CD14-positive monocyte (primary cell): ENCODE data around the gene CALR3. TPM values are rescaled to one million over a fixed set of nuclear protein-coding genes. Genes with fewer than 3 reads are reported as not detected.

Source experiments
- DNase-seq, 3 donors: peaks; one replicate each; pipeline ENCODE4 v3.0.0-alpha.2; 2011 to 2022
- H2AFZ ChIP-seq: 2 replicates; pipeline ENCODE4 v1.6.0; 2012; ENCODE audit warnings: mild to moderate bottlenecking, low read depth, low read length, inconsistent platforms; ENCODE audit not compliant: insufficient read depth, poor library complexity, severe bottlenecking
- H3K27ac ChIP-seq, 2 donors: 1 replicate in 1 of 2; 2 replicates in 1 of 2; pipeline ENCODE4 v1.5.1; 2012 to 2013; ENCODE audit warnings: low read length in 2 of 2, control low read depth in 1 of 2, inconsistent platforms in 1 of 2, low read depth in 1 of 2, mild to moderate bottlenecking in 1 of 2
- H3K27me3 ChIP-seq, 2 donors: one replicate each; pipeline versions ENCODE4 v1.6.0 to v1.6.1; 2011 to 2013; ENCODE audit warnings: low read length in 2 of 2; ENCODE audit not compliant: control insufficient read depth in 2 of 2, insufficient read depth in 2 of 2
- H3K36me3 ChIP-seq, 2 donors: replicated peaks in 1 of 2; 1 replicate in 1 of 2; 2 replicates in 1 of 2; pipeline versions ENCODE4 v1.5.1 to v1.6.1; 2012 to 2013; ENCODE audit warnings: low read length in 2 of 2, control low read depth in 1 of 2, inconsistent platforms in 1 of 2, mild to moderate bottlenecking in 1 of 2; ENCODE audit not compliant: insufficient read depth in 2 of 2, control insufficient read depth in 1 of 2
- H3K4me1 ChIP-seq, 2 donors: 1 replicate in 1 of 2; 2 replicates in 1 of 2; pipeline versions ENCODE4 v1.5.1 to v1.6.1; 2012 to 2013; ENCODE audit warnings: low read length in 2 of 2, control low read depth in 1 of 2, inconsistent platforms in 1 of 2, mild to moderate bottlenecking in 1 of 2, moderate library complexity in 1 of 2; ENCODE audit not compliant: insufficient read depth in 2 of 2, control insufficient read depth in 1 of 2
- H3K4me2 ChIP-seq: replicated peaks from 2 replicates; pipeline ENCODE3; 2012; ENCODE audit warnings: low read length, moderate library complexity, mild to moderate bottlenecking; ENCODE audit not compliant: poor library complexity, severe bottlenecking; ENCODE audit errors: extremely low read depth
- H3K4me3 ChIP-seq, 3 experiments: fragments of 200-600 bp in 1 of 3; sonication (generic) in 1 of 3; replicated peaks in 1 of 3; 1 replicate in 2 of 3; 2 replicates in 1 of 3; pipeline ENCODE4 v1.5.1; 2011 to 2013; ENCODE audit warnings: low read length in 3 of 3, mild to moderate bottlenecking in 3 of 3, control low read depth in 2 of 3, low read depth in 2 of 3, inconsistent platforms in 1 of 3, moderate library complexity in 1 of 3
- H3K79me2 ChIP-seq: 2 replicates; pipeline ENCODE4 v1.6.0; 2012; ENCODE audit warnings: mild to moderate bottlenecking, control low read depth, inconsistent platforms, low read length, moderate library complexity; ENCODE audit not compliant: insufficient read depth
- H3K9ac ChIP-seq: 2 replicates; pipeline ENCODE4 v1.6.0; 2017; ENCODE audit warnings: low read length, mild to moderate bottlenecking; ENCODE audit not compliant: insufficient read depth, poor library complexity, severe bottlenecking
- H3K9me3 ChIP-seq, 2 donors: replicated peaks in 1 of 2; 1 replicate in 1 of 2; 2 replicates in 1 of 2; pipeline versions ENCODE4 v1.5.1 to v1.6.1; 2012 to 2013; ENCODE audit warnings: low read length in 2 of 2, control low read depth in 1 of 2; ENCODE audit not compliant: control insufficient read depth in 1 of 2, insufficient read depth in 1 of 2
- H4K20me1 ChIP-seq: 2 replicates; pipeline ENCODE4 v1.6.0; 2012; ENCODE audit warnings: mild to moderate bottlenecking, low read length, control low read depth, moderate library complexity; ENCODE audit not compliant: insufficient read depth
- H3K27ac Mint-ChIP-seq, 7 donors: one replicate each; pipeline ENCODE4 v1.8.0; 2020; ENCODE audit warnings: mild to moderate bottlenecking in 7 of 7, mixed read lengths in 7 of 7, moderate library complexity in 6 of 7, inconsistent platforms in 2 of 7
- H3K27me3 Mint-ChIP-seq, 3 donors: one replicate each; pipeline ENCODE4 v1.8.0; 2021 to 2022; ENCODE audit warnings: low read depth in 3 of 3, mild to moderate bottlenecking in 3 of 3, mixed read lengths in 3 of 3, moderate library complexity in 3 of 3, inconsistent platforms in 1 of 3
- H3K36me3 Mint-ChIP-seq, 2 donors: one replicate each; pipeline ENCODE4 v1.8.0; 2020; ENCODE audit warnings: mixed read lengths in 2 of 2, inconsistent platforms in 1 of 2, mild to moderate bottlenecking in 1 of 2
- H3K4me1 Mint-ChIP-seq: one replicate; pipeline ENCODE4 v1.8.0; 2020; ENCODE audit warnings: mild to moderate bottlenecking, mixed read lengths
- H3K4me3 Mint-ChIP-seq, 2 donors: one replicate each; pipeline ENCODE4 v1.8.0; 2020; ENCODE audit warnings: mild to moderate bottlenecking in 2 of 2, mixed read lengths in 2 of 2, moderate library complexity in 1 of 2
- H3K9me3 Mint-ChIP-seq, 7 donors: one replicate each; pipeline ENCODE4 v1.8.0; 2020 to 2022; ENCODE audit warnings: mixed read lengths in 7 of 7, mild to moderate bottlenecking in 6 of 7, moderate library complexity in 6 of 7, inconsistent platforms in 2 of 7
- CTCF ChIP-seq: fragments of 200-600 bp; IDR thresholded peaks from one replicate; pipeline ENCODE4 v1.8.0; 2022; ENCODE audit warnings: antibody characterized with exemption, mild to moderate bottlenecking
- WGBS: methylation state at CpG from one replicate; pipeline ENCODE4 v1.1.5; 2013; ENCODE audit warnings: missing lambda C conversion rate; ENCODE audit not compliant: insufficient coverage; 5-methylcytosine and 5-hydroxymethylcytosine counted together
- intact Hi-C, 2 donors: fragments of 100-400 bp; cut with micrococcal nuclease; formaldehyde crosslinking; loops; one replicate each; pipeline versions ENCODE4 v1.15.0 to v1.15.1; 2023
- polyA plus RNA-seq, 3 donors: library from polyadenylated mRNA; depleted of rRNA in 1 of 3; unstranded in 2 of 3; stranded (reverse) in 1 of 3; fragments of 300-500 nt in 2 of 3; fragments of >200 nt in 1 of 3; fragmentation: Illumina TruSeq in 2 of 3; gene quantifications; 1 replicate in 2 of 3; 2 replicates in 1 of 3; pipeline ENCODE4 v1.2.3, GENCODE V29; 2012 to 2021

CALR3 gene
- polyA plus RNA-seq, 3 donors: not detected

DNA sequence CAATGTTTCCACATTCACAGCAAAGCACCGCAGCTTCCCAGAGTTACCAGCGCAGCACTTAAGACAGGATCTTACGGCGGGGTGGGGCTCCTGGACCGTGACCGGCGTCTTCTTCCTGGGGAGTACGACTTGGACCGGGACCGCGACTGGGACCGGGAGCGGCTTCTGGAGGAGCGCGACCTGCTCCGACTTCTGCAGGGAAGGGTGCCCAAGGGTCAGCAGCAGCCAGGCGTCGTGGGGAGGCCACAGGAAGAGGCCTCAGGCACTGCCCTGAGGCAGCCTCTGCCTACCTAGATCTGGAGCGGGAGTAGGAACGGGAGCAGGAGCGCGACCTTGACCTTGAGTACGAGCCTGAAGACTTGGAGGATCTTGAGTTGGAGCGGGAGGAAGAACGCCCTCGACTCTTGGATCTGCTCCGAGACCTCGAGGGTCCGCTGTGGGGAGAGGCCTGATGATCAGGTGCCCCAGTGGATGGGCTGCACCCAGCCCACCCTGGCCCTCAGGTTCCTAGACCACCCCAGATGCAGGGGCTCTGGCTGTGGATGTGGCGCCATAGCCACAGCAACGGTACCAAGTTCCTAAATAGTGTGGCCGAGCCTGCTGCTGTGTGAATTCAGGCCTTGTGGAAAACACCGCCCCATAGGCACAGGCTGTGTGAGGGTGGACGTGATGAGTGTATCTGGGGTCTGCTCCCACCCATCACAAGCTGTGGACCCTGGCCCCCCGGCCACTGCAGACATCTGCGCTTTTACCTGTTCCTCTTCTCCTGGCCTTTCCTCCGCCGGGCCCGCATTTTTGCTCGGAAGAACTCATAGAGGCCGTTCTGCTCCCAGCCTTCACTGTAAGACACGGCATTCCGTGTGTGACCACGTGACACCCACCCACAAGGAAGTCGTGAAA lies 24.4 kb upstream of the CALR3 start:
- WGBS: 95% methylated on average over 39 of the region's 45 CpGs
- DNase-seq: no peak
- Histone ChIP-seq H3K4me2 (no peak overlapping the region), H3K27ac (no peak overlapping the region), H2AFZ (no peak overlapping the region), H3K27me3 (no peaks in the 10 kb centered on the region), H3K9me3 (no peaks in the 10 kb centered on the region), H3K36me3 (peaks cover 75 to 84% of the 10 kb centered on the region in 2 donors), H3K79me2 (no peaks in the 10 kb centered on the region), H3K9ac (no peak overlapping the region), H4K20me1 (peaks cover 13% of the 10 kb centered on the region), H3K4me1 (no peaks in the 10 kb centered on the region), H3K4me3 (no peak overlapping the region)
- Mint-ChIP-seq H3K27ac (peak overlapping the region in 2 of 7 donors; percentile 15 to 66), H3K4me3 (no peak overlapping the region), H3K27me3 (no peaks in the 10 kb centered on the region), H3K9me3 (peaks cover 0 to 4% (median 0%) of the 10 kb centered on the region in 7 donors), H3K36me3 (peaks cover 69 to 85% of the 10 kb centered on the region in 2 donors), H3K4me1 (no peaks in the 10 kb centered on the region)
- intact Hi-C loops: no loop called here
- no peak for TF ChIP-seq CTCF

GRCh38 chr19:16519230-16519687 lies 23.3 kb upstream of the CALR3 start:
- WGBS: 95% methylated on average over 15 of the region's 24 CpGs
- H3K9me3 ChIP-seq: no peaks in the 10 kb centered on the region
- peaks cover 13% of the 10 kb centered on the region for H4K20me1 ChIP-seq
- H3K36me3 Mint-ChIP-seq: peaks cover 67 to 76% of the 10 kb centered on the region in 2 donors
- no peaks in the 10 kb centered on the region for H3K27me3 Mint-ChIP-seq
- no peak overlapping the region for H3K4me3 ChIP-seq
- H3K9me3 Mint-ChIP-seq: peaks cover 0 to 4% (median 0%) of the 10 kb centered on the region in 7 donors
- no peak overlapping the region for H3K4me2 ChIP-seq
- peak overlapping the region in 1 of 7 donors; percentile 17 for H3K27ac Mint-ChIP-seq
- H3K9ac ChIP-seq: no peak overlapping the region
- H2AFZ ChIP-seq: no peak overlapping the region
- no peaks in the 10 kb centered on the region for H3K27me3 ChIP-seq
- no peak for TF ChIP-seq CTCF
- no peaks in the 10 kb centered on the region for H3K79me2 ChIP-seq
- intact Hi-C loops: no loop called here
- no peak overlapping the region for H3K4me3 Mint-ChIP-seq
- H3K27ac ChIP-seq: no peak overlapping the region
- H3K4me1 Mint-ChIP-seq: no peaks in the 10 kb centered on the region
- DNase-seq: no peak
- H3K4me1 ChIP-seq: no peaks in the 10 kb centered on the region
- H3K36me3 ChIP-seq: peaks cover 66 to 76% of the 10 kb centered on the region in 2 donors
